ENCODE results near the gene COX4I2. TPM values are rescaled to one million over a fixed set of nuclear protein-coding genes. Genes with fewer than 3 reads are reported as not detected.

COX4I2 gene
- total and polyA plus RNA-seq, 2 donors (not counting 3 experiments of a cell fraction or from before 2014, with no cell fraction given): not detected

DNA sequence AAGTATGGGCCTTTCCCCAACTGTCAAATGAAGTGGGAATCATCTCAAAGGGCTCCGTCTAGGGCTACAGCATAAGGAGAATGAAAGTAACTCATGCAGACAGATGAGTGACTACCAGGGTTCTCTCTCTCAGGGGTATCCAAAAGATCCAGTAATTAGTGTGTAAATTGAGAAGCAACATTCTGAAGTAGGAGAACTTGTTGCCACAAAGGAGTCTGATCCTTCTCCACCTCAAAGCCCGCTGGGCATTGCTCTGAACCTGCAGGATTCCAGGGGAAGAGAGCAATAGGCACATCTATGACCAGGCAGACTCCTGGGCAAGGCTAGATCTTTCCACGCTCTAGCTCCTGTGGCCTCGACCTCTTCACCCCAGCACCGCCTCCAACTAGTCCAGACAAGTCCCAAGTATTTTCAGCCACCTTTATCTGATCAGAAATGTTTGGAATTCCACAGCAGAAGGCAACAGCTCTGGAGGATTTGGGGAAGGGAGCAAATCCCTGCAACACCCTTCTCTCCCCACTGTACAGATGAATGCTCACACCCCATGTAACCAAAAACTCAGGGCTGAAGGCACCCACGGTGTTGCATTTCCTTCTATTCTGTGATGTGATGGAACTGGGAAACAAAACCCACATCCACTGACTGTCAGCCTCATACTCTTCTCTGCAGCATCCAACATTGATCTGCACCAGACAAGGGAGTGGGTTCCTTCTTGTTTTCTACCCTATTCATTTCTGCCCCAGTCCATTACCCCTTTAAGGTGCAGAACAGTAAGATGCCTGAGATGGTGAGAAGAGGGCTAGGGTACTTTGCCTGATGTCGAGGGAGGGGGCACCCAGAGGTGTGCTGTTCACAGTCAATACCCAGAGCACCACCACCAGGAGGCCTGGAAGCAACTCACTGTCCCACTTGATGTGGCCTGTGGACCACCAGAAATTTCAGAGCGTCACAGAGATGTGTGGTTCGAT lies 41.0 kb downstream of the COX4I2 start:
- Histone ChIP-seq H3K36me3 (ENCODE audit: control insufficient read depth in 2 of 2, extremely low read depth in 1 of 2, insufficient read depth in 2 of 2, low read length in 2 of 2) (peaks cover 2 to 14% of the 10 kb centered on the region in 2 experiments), H4K20me1 (replicated peaks; ENCODE audit: control insufficient read depth, extremely low read depth, insufficient read depth, low read length) (no peaks in the 10 kb centered on the region), H3K4me1 (ENCODE audit: control insufficient read depth, extremely low read depth, insufficient read depth, low read length) (peaks cover 66% of the 10 kb centered on the region), H3K27me3 (ENCODE audit: control insufficient read depth in 2 of 2, insufficient read depth in 2 of 2, low read length in 2 of 2) (no peaks in the 10 kb centered on the region), H3K4me3 (replicated peaks in 1 of 3; ENCODE audit: insufficient read depth in 1 of 3, low read depth in 1 of 3, low read length in 3 of 3) (no peak overlapping the region), H3K27ac (ENCODE audit: insufficient read depth, low read depth, low read length) (peak overlapping the region; percentile 32), H3K4me2 (ENCODE audit: insufficient read depth, low read length) (no peak overlapping the region), H3K9ac (replicated peaks; ENCODE audit: extremely low read depth, insufficient read depth, low read length) (no peak overlapping the region), H3K9me1 (replicated peaks; ENCODE audit: control insufficient read depth, extremely low read depth, insufficient read depth, low read length) (no peaks in the 10 kb centered on the region), H2AFZ (ENCODE audit: low read depth, low read length) (no peak overlapping the region), H3K79me2 (ENCODE audit: control insufficient read depth, insufficient read depth, low read length) (peaks cover 77% of the 10 kb centered on the region), H3K9me3 (replicated peaks; ENCODE audit: control insufficient read depth, insufficient read depth, low read length) (no peaks in the 10 kb centered on the region)
- BruUV-seq (replicated peaks): no TSS peak
- FAIRE-seq (no peak), DNase-seq (ENCODE audit: low read depth, low spot score) (no peak)
- ChIA-PET POLR2A (no interaction called here), CTCF (interaction anchor here (1.1 to 6.2 kb wide), 6 partner anchors 11 to 43 kb away, joined by 5 to 97 read pairs (median 8); partner anchors contain the start of gene BCL2L1)
- dilution Hi-C loops (cut with MboI; ENCODE audit: extremely low pct_ligation_motif_present, low sequenced_read_pairs) (no loop called here), intact Hi-C loops (cut with micrococcal nuclease) (no loop called here)
- TF ChIP-seq MYC (IDR thresholded peaks at IDR 0.05; ENCODE audit: low read depth, low read length) (no peak), FOS (IDR thresholded peaks at IDR 0.05; ENCODE audit: borderline replicate concordance, insufficient read depth, low read length) (no peak), EZH2 (IDR thresholded peaks at IDR 0.05; ENCODE audit: borderline replicate concordance, low read depth, low read length, severe bottlenecking) (no peak), POLR2AphosphoS5 (IDR thresholded peaks at IDR 0.05; ENCODE audit: insufficient read depth, low read depth, low read length) (peak; percentile 15), GATA2 (IDR thresholded peaks at IDR 0.05; ENCODE audit: insufficient read depth, insufficient read length, low read depth, low read length) (peak; percentile 30), JUN (IDR thresholded peaks at IDR 0.05; ENCODE audit: borderline replicate concordance, insufficient read depth, insufficient read length, low read depth) (no peak), POLR2A (IDR thresholded peaks at IDR 0.05; ENCODE audit: low read depth, low read length) (peak; percentile 3)
- TF ChIP-seq, protein P1, sequence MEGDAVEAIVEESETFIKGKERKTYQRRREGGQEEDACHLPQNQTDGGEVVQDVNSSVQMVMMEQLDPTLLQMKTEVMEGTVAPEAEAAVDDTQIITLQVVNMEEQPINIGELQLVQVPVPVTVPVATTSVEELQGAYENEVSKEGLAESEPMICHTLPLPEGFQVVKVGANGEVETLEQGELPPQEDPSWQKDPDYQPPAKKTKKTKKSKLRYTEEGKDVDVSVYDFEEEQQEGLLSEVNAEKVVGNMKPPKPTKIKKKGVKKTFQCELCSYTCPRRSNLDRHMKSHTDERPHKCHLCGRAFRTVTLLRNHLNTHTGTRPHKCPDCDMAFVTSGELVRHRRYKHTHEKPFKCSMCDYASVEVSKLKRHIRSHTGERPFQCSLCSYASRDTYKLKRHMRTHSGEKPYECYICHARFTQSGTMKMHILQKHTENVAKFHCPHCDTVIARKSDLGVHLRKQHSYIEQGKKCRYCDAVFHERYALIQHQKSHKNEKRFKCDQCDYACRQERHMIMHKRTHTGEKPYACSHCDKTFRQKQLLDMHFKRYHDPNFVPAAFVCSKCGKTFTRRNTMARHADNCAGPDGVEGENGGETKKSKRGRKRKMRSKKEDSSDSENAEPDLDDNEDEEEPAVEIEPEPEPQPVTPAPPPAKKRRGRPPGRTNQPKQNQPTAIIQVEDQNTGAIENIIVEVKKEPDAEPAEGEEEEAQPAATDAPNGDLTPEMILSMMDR (IDR thresholded peaks at IDR 0.05; ENCODE audit: extremely low read depth in 1 of 2, insufficient read depth in 1 of 2, low read depth in 1 of 2, low read length in 2 of 2): no peak
- TF ChIP-seq, protein P2, sequence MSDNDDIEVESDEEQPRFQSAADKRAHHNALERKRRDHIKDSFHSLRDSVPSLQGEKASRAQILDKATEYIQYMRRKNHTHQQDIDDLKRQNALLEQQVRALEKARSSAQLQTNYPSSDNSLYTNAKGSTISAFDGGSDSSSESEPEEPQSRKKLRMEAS (IDR thresholded peaks at IDR 0.05; ENCODE audit: insufficient read depth, insufficient read length): no peak
